Loucy (cell line): Measurements from ENCODE around the gene HEATR1.
"Not testable (repeated sequence)": the region's sequence is repeated elsewhere in the genome, so short reads cannot be mapped to it uniquely, and the experiment has no call there.

ENCODE experiments used
- H2AFZ ChIP-seq: fragments of 200-600 bp; sonication (generic); 2 replicates; pipeline ENCODE4 v1.6.0; 2016; ENCODE audit warnings: antibody characterized with exemption, mild to moderate bottlenecking, low read length, moderate library complexity
- H3F3A ChIP-seq: fragments of 200-600 bp; 2 replicates; pipeline ENCODE4 v1.6.0; 2016; ENCODE audit warnings: antibody characterized with exemption, low read depth, mild to moderate bottlenecking
- H3K27me3 ChIP-seq: fragments of 200-600 bp; sonication (generic); 2 replicates; pipeline ENCODE4 v1.6.1; 2014; ENCODE audit warnings: low read length, mild to moderate bottlenecking; ENCODE audit not compliant: insufficient read depth, poor library complexity, severe bottlenecking
- H3K36me3 ChIP-seq: fragments of 200-600 bp; sonication (generic); 2 replicates; pipeline ENCODE4 v1.6.1; 2016; ENCODE audit warnings: low read length; ENCODE audit not compliant: insufficient read depth
- H3K4me1 ChIP-seq: fragments of 200-600 bp; sonication (generic); 2 replicates; pipeline ENCODE4 v1.5.1; 2014; ENCODE audit warnings: low read length, mild to moderate bottlenecking; ENCODE audit not compliant: insufficient read depth, poor library complexity, severe bottlenecking
- H3K4me2 ChIP-seq: fragments of 200-600 bp; sonication (generic); 2 replicates; pipeline ENCODE4 v1.6.0; 2014; ENCODE audit warnings: antibody characterized with exemption, low read length, low read depth, mild to moderate bottlenecking; ENCODE audit not compliant: poor library complexity, severe bottlenecking
- H3K4me3 ChIP-seq: fragments of 200-600 bp; sonication (generic); 2 replicates; pipeline ENCODE4 v1.5.1; 2014; ENCODE audit warnings: low read length, mild to moderate bottlenecking, mixed read lengths; ENCODE audit not compliant: poor library complexity, severe bottlenecking
- H3K79me2 ChIP-seq: fragments of 200-600 bp; sonication (generic); 2 replicates; pipeline ENCODE4 v1.6.1; 2014; ENCODE audit warnings: low read length; ENCODE audit not compliant: insufficient read depth
- H3K9ac ChIP-seq: fragments of 200-600 bp; sonication (generic); 2 replicates; pipeline ENCODE4 v1.6.0; 2014; ENCODE audit warnings: mild to moderate bottlenecking, low read depth, low read length, moderate library complexity; ENCODE audit not compliant: poor library complexity, severe bottlenecking
- H3K9me2 ChIP-seq: fragments of 200-600 bp; sonication (generic); replicated peaks from 2 replicates; pipeline ENCODE4 v1.6.1; 2016; ENCODE audit warnings: low read depth, low read length, mixed read lengths
- H3K9me3 ChIP-seq: fragments of 200-600 bp; sonication (generic); 2 replicates; pipeline ENCODE4 v1.6.1; 2014; ENCODE audit warnings: mild to moderate bottlenecking, antibody characterized with exemption, low read length, low read depth; ENCODE audit not compliant: insufficient read depth
- H4K20me1 ChIP-seq: fragments of 200-600 bp; sonication (generic); 2 replicates; pipeline ENCODE4 v1.6.0; 2014; ENCODE audit warnings: antibody characterized with exemption, low read length, mild to moderate bottlenecking; ENCODE audit not compliant: insufficient read depth, poor library complexity, severe bottlenecking
- CTCF ChIP-seq: fragments of 200-600 bp; sonication (generic); conservative IDR thresholded peaks from 2 replicates; pipeline ENCODE4 v1.5.1; 2014; ENCODE audit warnings: mild to moderate bottlenecking, antibody characterized with exemption, low read length
- EZH2phosphoT487 ChIP-seq: fragments of 200-600 bp; IDR thresholded peaks from 2 replicates; pipeline ENCODE4 v1.6.1; 2018; ENCODE audit warnings: antibody characterized with exemption, mild to moderate bottlenecking, moderate library complexity, borderline replicate concordance

HEATR1 gene

GRCh38 chr1:236581528-236581927 is 22.8 kb downstream of the HEATR1 start:
- peaks cover 80% of the 10 kb centered on the region for H3K36me3 ChIP-seq
- H2AFZ ChIP-seq, result no peak overlapping the region

GRCh38 chr1:236580404-236580803 is 23.9 kb downstream of the HEATR1 start:
- H3K36me3 ChIP-seq, result peaks cover 76% of the 10 kb centered on the region
- H3K9me3 ChIP-seq, H3F3A ChIP-seq: not testable (repeated sequence)

More at GRCh38 chr1:236581528-236581927, 22.8 kb downstream of the HEATR1 start:
- H3K9ac ChIP-seq, result no peak overlapping the region
- no peaks in the 10 kb centered on the region for H3K4me1 ChIP-seq
- no peak overlapping the region for H3K4me2 ChIP-seq
- no peak for TF ChIP-seq CTCF
- no peak for TF ChIP-seq EZH2phosphoT487
- H3K27me3 ChIP-seq, result no peaks in the 10 kb centered on the region
- H4K20me1 ChIP-seq, result no peaks in the 10 kb centered on the region
- H3K79me2 ChIP-seq, result no peaks in the 10 kb centered on the region
- H3K9me2 ChIP-seq, result no peaks in the 10 kb centered on the region
- no peaks in the 10 kb centered on the region for H3F3A ChIP-seq
- no peaks in the 10 kb centered on the region for H3K9me3 ChIP-seq
- no peak overlapping the region for H3K4me3 ChIP-seq

GRCh38 chr1:236578661-236579060 is 25.7 kb downstream of the HEATR1 start:
- Histone ChIP-seq H4K20me1 (no peaks in the 10 kb centered on the region), H3K27me3 (no peaks in the 10 kb centered on the region), H3K9me2 (no peaks in the 10 kb centered on the region), H3K9ac (no peak overlapping the region), H3K4me3 (no peak overlapping the region), H3K4me2 (no peak overlapping the region), H2AFZ (no peak overlapping the region), H3K9me3 (no peaks in the 10 kb centered on the region), H3K4me1 (no peaks in the 10 kb centered on the region), H3K36me3 (peaks cover 69% of the 10 kb centered on the region), H3F3A (no peaks in the 10 kb centered on the region), H3K79me2 (no peaks in the 10 kb centered on the region)
- TF ChIP-seq EZH2phosphoT487 (no peak), CTCF (no peak)

More at GRCh38 chr1:236580404-236580803, 23.9 kb downstream of the HEATR1 start:
- not testable (repeated sequence) for H3K9ac ChIP-seq, H3K4me1 ChIP-seq, H4K20me1 ChIP-seq, H3K4me3 ChIP-seq, H3K4me2 ChIP-seq, H3K9me2 ChIP-seq, H3K27me3 ChIP-seq, H3K79me2 ChIP-seq, H2AFZ ChIP-seq

GRCh38 chr1:236577041-236577440 is 27.3 kb downstream of the HEATR1 start:
- not testable (repeated sequence) for H3F3A ChIP-seq, H3K79me2 ChIP-seq, H4K20me1 ChIP-seq, H3K9me2 ChIP-seq, H3K4me3 ChIP-seq, H3K27me3 ChIP-seq, H3K9me3 ChIP-seq, H3K4me2 ChIP-seq, H3K9ac ChIP-seq, H3K4me1 ChIP-seq, H2AFZ ChIP-seq
- peaks cover 71% of the 10 kb centered on the region; the same call in 1 of the 2 replicates for H3K36me3 ChIP-seq
